ENCODE measurements around the gene RAB11FIP4. TPM values are rescaled to one million over a fixed set of nuclear protein-coding genes. Genes with fewer than 3 reads are reported as not detected.
"Not testable (repeated sequence)": the region's sequence is repeated elsewhere in the genome, so short reads cannot be mapped to it uniquely, and the experiment has no call there.

RAB11FIP4 gene, protein sequence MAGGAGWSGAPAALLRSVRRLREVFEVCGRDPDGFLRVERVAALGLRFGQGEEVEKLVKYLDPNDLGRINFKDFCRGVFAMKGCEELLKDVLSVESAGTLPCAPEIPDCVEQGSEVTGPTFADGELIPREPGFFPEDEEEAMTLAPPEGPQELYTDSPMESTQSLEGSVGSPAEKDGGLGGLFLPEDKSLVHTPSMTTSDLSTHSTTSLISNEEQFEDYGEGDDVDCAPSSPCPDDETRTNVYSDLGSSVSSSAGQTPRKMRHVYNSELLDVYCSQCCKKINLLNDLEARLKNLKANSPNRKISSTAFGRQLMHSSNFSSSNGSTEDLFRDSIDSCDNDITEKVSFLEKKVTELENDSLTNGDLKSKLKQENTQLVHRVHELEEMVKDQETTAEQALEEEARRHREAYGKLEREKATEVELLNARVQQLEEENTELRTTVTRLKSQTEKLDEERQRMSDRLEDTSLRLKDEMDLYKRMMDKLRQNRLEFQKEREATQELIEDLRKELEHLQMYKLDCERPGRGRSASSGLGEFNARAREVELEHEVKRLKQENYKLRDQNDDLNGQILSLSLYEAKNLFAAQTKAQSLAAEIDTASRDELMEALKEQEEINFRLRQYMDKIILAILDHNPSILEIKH
- 15.1 TPM for total RNA-seq (2021; ENCODE audit: unreplicated experiment)
- 9.6 and 10.7 TPM in 2 replicates for polyA plus RNA-seq (2012)
- Bru-seq, nascent RNA: percentile 35 among the genes with signal in this experiment
- BruChase-seq, experiment 1, labeled RNA remaining after a 6-hour chase: percentile 64 among the genes with signal in this experiment
- BruChase-seq, experiment 2, labeled RNA remaining after a 2-hour chase: percentile 42 among the genes with signal in this experiment
- long read RNA-seq, transcript RAB11FIP4-201 (13 exons, 1,968 nt): major isoform, 10 of 25 reads
- long read RNA-seq, partial matches to known transcripts: 10 of 25 reads
- long read RNA-seq, other reads (novel, unspliced or antisense): 5 of 25 reads

- no TSS peak for BruUV-seq (replicated peaks)
- Histone ChIP-seq H3K27ac (ENCODE audit: low read depth, low read length) (no peak within 1 kb of the TSS), H4K20me1 (ENCODE audit: insufficient read depth) (no peaks in the 10 kb centered on the region), H3K9me3 (ENCODE audit: control insufficient read depth in 1 of 2, insufficient read depth in 1 of 2, low read depth in 1 of 2, low read length in 2 of 2) (no peaks in the 10 kb centered on the region), H3K9me2 (ENCODE audit: insufficient read depth) (no peaks in the 10 kb centered on the region), H3K4me2 (ENCODE audit: low read length) (no peak within 1 kb of the TSS), H2AFZ (ENCODE audit: low read depth, low read length, poor library complexity, severe bottlenecking) (no peak within 1 kb of the TSS), H3K4me3 (replicated peaks in 1 of 2; ENCODE audit: low read depth in 1 of 2, low read length in 2 of 2) (no peak within 1 kb of the TSS), H3K79me2 (ENCODE audit: insufficient read depth, low read length) (no peaks in the 10 kb centered on the region), H3K27me3 (ENCODE audit: insufficient read depth, low read length) (no peaks in the 10 kb centered on the region), H3K4me1 (ENCODE audit: control insufficient read depth in 1 of 2, insufficient read depth in 2 of 2, low read length in 2 of 2) (no peaks in the 10 kb centered on the region), H3K9ac (ENCODE audit: low read length) (no peak within 1 kb of the TSS), H3K36me3 (ENCODE audit: control insufficient read depth in 1 of 2, insufficient read depth in 2 of 2, low read length in 2 of 2) (no peaks in the 10 kb centered on the region)
- ChIA-PET POLR2A (no interaction called here), CTCF (no interaction called here), RAD21 (ENCODE audit: low non-redundant PET in 1 of 2, low total read pairs in 2 of 2, uncharacterized antibody in 2 of 2, unreplicated experiment in 2 of 2) (interaction anchor here in 1 of 2 experiments (0.6 kb wide), 1 partner anchor 258 kb away, joined by 3 read pairs; no protein-coding TSS in a partner anchor)
- DNase-seq (ENCODE audit: low read depth, low spot score) (no peak), ATAC-seq (no peak)
- TF ChIP-seq SP1 (IDR thresholded peaks at IDR 0.05; ENCODE audit: low read depth): no peak
- TF ChIP-seq, protein P1, sequence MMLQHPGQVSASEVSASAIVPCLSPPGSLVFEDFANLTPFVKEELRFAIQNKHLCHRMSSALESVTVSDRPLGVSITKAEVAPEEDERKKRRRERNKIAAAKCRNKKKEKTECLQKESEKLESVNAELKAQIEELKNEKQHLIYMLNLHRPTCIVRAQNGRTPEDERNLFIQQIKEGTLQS (IDR thresholded peaks at IDR 0.05): no peak
- no peak for TF ChIP-seq TCF7L2 (IDR thresholded peaks at IDR 0.05; ENCODE audit: borderline replicate concordance, extremely low read depth, insufficient read depth, insufficient read length)
- no peak for TF ChIP-seq EZH2phosphoT487 (IDR thresholded peaks at IDR 0.05; ENCODE audit: borderline replicate concordance)
- no peak for TF ChIP-seq JUND (IDR thresholded peaks at IDR 0.05)
- intact Hi-C loops (cut with micrococcal nuclease): no loop called here
These were observed at the start of gene RAB11FIP4 for GRCh38 chr17:31391496-31391949. Gene RAB11FIP4, plus strand, starts transcription at chr17:31391675. Its CDS starts 178 bp downstream, at chr17:31391853.

- peaks cover 3 to 11% of the 10 kb centered on the region in 2 experiments; a peak in 2 of 4 replicates for H3K36me3 ChIP-seq (ENCODE audit: control insufficient read depth in 1 of 2, insufficient read depth in 2 of 2, low read length in 2 of 2)
- H3K27ac ChIP-seq (ENCODE audit: low read depth, low read length); H3K4me2 ChIP-seq (ENCODE audit: low read length); RAD21 ChIA-PET (ENCODE audit: low non-redundant PET in 1 of 2, low total read pairs in 2 of 2, uncharacterized antibody in 2 of 2, unreplicated experiment in 2 of 2); BruUV-seq (replicated peaks); H3K9ac ChIP-seq (ENCODE audit: low read length); H3K27me3 ChIP-seq (ENCODE audit: insufficient read depth, low read length); H3K9me2 ChIP-seq (ENCODE audit: insufficient read depth); H3K4me1 ChIP-seq (ENCODE audit: control insufficient read depth in 1 of 2, insufficient read depth in 2 of 2, low read length in 2 of 2); H2AFZ ChIP-seq (ENCODE audit: low read depth, low read length, poor library complexity, severe bottlenecking); H3K9me3 ChIP-seq (ENCODE audit: control insufficient read depth in 1 of 2, insufficient read depth in 1 of 2, low read depth in 1 of 2, low read length in 2 of 2); intact Hi-C loops (cut with micrococcal nuclease); H3K79me2 ChIP-seq (ENCODE audit: insufficient read depth, low read length); H3K4me3 ChIP-seq (replicated peaks in 1 of 2; ENCODE audit: low read depth in 1 of 2, low read length in 2 of 2); ATAC-seq; POLR2A ChIA-PET; DNase-seq (ENCODE audit: low read depth, low spot score); H4K20me1 ChIP-seq (ENCODE audit: insufficient read depth); CTCF ChIA-PET: not testable (repeated sequence)
These were observed 46.2 kb upstream of the RAB11FIP4 start for GRCh38 chr17:31345191-31345747.

All from HCT116 (cell line).